Ramos (cell line): ENCODE data around the gene ZC3H10.
"Not testable (repeated sequence)": the region's sequence is repeated elsewhere in the genome, so short reads cannot be mapped to it uniquely, and the experiment has no call there.

ENCODE experiments used
- in situ Hi-C: fragments of 300-500 bp; cut with MboI; formaldehyde crosslinking; loops from one replicate; pipeline ENCODE4 v1.14.3; 2022; ENCODE audit warnings: low sequenced_read_pairs; ENCODE audit not compliant: unreplicated experiment

ZC3H10 gene

DNA sequence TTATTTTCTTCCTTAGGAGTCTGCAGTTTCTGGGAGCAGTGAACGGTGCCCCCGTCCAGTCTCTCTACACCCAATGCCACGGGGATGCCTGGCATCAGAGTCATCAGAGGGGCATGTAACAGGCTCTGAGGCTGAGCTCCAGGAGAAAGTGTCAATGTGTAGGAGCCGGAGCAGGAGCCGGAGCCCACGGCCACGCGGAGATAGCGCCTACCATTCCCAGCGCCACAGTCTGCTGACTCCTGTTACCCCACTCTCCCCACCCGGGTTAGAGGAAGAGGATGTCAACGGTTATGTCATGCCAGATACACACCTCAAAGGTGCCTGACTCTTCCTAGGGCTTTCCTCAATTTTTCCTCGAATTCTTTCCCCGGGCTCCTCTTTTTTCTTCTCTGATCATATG, 17.0 kb upstream of the ZC3H10 start:
- in situ Hi-C loops = no loop called here

DNA sequence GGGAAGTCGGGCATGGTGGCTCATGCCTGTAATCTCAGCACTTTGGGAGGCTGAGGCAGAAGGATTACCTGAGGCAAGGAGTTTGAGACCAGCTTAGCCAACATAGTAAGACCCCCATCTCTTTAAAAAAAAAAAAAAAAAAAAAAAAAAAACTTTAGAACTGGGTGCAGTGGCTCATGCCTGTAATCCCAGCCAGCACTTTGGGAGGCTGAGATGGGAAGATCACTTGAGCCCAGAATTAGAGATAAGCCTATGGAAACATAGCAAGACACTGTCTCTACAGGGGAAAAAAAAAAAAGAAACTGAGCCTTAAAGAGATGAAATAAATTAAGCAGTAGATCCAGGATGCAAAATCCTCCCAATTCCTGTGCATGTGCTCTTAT, 15.4 kb upstream of the ZC3H10 start:
- in situ Hi-C loops = no loop called here

DNA sequence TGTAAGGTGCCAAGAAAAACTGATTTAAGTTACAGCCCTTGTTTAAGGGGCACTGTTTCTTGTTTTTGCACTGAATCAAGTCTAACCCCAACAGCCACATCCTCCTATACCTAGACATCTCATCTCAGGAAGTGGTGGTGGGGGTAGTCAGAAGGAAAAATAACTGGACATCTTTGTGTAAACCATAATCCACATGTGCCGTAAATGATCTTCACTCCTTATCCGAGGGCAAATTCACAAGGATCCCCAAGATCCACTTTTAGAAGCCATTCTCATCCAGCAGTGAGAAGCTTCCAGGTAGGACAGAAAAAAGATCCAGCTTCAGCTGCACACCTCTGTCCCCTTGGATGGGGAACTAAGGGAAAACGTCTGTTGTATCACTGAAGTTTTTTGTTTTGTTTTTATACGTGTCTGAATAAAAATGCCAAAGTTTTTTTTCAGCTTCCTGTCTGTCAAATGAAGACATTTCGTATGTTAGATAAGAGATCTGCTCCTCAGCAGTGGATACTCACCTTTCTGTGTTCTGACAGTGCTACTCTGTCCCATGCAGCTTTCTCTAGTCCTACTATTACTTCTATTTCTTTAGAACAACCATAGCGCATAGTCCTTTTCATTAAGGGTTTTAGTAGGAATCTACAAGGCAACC, 14.9 kb upstream of the ZC3H10 start:
- in situ Hi-C loops = no loop called here

DNA sequence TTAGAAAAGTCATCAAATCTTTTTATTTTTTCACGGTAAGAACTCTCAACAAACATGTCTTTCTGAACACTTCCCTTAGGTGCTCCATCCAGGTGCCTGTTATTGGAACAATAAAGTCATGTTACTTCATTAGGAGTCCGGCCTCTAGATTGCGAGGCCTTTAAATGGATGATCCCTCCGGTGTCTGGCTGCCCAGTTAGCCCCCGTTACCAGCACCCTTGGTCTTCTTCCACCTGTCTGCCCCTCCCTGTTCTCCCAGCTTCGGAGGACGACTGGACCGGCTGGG, 14.3 kb upstream of the ZC3H10 start:
- in situ Hi-C loops = no loop called here

DNA sequence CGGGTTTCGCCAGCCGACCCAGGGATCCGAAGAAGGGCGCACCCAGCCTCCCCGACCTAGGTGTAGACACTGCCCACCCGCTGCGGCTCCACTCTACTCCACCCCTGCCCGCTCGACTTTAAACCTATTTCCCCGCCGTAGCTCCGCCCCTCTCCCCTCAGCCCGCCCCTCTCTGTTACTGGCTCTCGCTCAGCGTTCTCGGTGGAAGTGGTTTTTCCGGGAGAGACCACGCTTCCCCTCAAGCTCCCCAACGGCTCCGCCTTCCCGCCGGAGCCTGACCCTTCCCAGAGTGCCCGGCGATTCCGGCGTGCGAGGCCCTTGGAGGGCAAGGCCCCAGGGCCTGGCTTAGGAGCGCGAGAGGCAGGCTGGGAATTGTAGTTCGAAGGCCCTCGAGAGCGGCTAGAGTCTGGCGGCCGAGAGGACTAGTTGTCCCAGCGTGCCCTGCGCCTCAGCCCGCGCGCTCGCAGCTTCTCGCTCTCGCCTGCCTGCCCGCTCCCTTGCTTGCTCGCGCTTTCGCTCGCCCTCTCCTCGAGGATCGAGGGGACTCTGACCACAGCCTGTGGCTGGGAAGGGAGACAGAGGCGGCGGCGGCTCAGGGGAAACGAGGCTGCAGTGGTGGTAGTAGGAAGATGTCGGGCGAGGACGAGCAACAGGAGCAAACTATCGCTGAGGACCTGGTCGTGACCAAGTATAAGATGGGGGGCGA, 13.8 kb upstream of the ZC3H10 start, which contains the start of gene PA2G4:
PA2G4 (plus strand) TSS at position 451 of the 706 bp plus-strand sequence; CDS start at position 630, 179 bp downstream.
- in situ Hi-C loops = no loop called here

DNA sequence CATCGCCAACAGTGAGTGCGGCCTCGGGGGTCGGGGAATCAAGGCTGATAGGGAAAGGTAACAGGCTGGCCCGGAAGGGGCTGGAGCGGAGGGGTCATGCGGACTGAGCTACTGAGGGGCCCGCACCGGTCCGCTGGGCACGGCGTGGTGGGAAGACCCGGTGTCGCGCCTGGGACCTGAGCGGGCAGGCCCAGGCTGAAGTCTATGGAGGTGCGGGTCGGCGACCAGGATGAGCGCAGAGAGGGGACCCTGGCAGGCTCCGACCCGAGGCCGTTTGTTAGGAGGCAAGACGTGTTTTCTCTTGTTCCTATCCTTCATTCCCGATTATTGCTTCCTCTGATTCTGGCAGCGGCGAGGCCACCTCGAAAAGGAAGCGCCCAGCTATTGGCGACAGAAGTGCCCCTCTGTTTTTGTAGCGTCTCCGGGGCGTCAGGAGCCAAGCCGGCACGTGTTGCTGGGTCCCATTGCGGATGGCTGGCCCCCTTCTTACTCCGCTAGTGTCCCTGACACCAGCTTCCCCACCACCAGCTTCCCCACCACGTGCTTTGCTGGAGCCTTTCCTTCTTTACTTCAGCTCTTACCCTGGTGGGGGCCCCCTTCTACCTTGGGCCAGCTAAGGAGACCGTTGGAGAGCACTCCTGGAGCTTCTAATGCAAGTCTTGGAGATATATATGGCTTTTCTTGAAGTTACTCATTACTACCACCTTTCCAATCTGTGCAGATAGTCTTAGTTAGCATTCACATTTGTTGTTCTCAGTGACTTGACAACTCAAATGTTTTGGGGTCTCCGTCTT, 13.1 kb upstream of the ZC3H10 start:
- in situ Hi-C loops = no loop called here

DNA sequence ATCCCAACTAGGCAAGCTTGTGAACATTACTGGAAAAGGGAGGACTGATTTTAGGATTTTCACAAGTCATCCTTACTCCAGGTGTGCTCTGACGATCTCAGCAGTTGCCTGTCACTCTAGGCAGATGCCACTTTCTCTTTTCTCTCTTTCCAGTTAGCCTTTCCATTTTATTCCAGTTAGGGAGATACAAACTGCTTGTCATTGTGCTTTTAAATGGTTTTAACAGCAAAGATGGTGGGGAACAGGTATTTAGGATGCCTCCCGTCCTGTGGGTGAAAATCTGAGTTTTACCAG, 12.5 kb upstream of the ZC3H10 start:
- in situ Hi-C loops = no loop called here

DNA sequence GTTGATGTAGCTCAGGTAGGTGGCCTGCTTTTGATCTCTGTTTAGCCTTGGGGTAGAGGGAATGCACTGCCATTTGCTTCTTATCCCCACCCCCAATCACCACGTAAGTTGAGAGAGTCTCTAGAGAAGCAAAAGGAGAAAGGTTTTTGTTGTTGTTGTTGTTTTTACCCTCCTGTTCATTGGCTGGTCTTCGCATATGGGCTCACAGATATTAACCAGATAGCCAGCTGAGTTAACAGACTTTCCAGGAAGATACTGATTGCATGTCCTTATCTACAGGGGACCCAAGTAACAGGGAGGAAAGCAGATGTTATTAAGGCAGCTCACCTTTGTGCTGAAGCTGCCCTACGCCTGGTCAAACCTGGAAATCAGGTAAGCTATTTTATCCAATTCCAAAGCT, 10.8 kb upstream of the ZC3H10 start:
- in situ Hi-C loops = no loop called here

DNA sequence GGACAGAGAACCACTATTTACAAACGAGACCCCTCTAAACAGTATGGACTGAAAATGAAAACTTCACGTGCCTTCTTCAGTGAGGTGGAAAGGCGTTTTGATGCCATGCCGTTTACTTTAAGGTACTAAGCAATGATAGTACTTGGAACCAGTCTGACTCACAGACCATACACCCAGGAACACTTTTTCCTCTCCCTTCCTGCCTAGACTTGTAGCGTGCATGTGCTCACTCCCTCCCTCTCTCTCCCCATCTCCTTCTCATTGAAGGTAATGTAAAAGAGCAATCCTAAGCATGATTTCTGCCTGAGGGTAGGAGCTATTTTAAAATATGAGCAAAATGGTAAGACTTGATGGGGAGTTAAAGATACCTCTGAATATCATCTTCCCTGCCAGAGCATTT, 7.5 kb upstream of the ZC3H10 start:
- in situ Hi-C loops = no loop called here

DNA sequence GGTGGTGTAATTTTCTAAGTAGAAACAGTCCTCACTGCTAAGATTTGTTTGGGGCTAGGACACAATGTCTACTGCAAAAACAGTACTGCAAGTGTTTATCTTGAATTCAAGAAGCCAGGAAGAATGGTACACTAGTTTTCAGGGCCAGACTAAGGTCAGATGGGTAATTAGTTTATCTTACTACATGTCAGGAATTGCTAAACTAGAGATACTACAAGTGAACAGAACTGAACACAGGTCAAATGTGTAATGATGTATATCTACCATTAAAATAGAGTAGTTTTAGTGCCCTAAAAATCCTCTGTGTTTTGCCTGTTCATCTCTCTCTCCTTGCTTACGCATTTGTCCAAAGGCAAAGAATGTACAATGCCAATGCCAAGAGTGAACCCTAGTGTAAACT, 4.0 kb upstream of the ZC3H10 start:
- in situ Hi-C loops = no loop called here

DNA sequence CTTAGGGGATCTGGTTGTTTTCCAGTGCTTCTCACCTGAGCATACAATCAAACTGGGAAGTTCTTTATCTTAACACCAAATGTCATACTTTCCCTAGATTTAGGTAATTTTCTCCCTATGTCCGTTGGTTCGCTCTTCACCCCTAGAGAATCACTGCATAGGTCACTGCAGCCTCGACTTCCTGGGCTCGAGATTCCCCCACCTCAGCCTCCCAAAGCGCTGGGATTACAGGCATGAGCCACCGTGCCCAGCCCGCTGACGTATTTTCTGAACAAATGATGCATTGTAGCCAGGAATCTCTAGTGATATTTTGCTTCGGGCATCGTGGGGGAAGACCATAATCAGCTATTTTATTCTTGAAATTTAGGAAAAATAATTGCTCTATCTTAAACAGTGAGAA, 2.7 kb upstream of the ZC3H10 start:
- in situ Hi-C loops = no loop called here

DNA sequence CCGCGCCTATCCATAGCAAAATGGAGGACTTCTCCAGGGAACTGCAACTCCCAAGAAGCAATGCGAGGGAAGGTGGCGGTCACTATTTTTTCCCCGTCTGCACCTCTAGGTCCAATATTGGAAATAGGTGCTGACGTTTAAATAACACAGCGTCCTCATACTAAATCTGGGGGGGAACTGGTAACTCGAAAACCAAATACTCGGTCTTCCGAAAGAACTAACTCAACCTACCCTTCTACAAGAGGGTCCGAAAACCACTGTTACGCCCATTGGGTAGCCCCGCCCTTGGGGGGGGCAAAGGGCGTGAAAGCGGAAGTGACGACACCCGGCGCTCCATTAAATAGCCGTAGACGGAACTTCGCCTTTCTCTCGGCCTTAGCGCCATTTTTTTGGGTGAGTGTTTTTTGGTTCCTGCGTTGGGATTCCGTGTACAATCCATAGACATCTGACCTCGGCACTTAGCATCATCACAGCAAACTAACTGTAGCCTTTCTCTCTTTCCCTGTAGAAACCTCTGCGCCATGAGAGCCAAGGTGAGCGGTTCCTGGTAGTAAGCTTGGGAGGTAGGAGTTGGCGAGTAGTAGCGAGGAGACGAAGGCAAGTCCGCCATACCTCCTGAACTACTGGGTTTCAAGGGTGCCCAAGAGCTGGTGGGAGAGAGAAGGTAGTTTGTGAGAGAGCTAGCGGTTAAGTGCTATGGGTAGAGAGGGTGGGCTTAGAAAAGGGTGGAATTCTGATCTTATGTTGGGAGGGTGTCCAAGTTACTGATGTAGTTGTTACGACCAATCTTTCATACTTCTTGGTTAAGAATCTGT, 1.6 kb upstream of the ZC3H10 start, which contains the start of gene RPL41:
RPL41 (plus strand) TSS at position 367 of the 815 bp plus-strand sequence.
- in situ Hi-C loops = no loop called here

DNA sequence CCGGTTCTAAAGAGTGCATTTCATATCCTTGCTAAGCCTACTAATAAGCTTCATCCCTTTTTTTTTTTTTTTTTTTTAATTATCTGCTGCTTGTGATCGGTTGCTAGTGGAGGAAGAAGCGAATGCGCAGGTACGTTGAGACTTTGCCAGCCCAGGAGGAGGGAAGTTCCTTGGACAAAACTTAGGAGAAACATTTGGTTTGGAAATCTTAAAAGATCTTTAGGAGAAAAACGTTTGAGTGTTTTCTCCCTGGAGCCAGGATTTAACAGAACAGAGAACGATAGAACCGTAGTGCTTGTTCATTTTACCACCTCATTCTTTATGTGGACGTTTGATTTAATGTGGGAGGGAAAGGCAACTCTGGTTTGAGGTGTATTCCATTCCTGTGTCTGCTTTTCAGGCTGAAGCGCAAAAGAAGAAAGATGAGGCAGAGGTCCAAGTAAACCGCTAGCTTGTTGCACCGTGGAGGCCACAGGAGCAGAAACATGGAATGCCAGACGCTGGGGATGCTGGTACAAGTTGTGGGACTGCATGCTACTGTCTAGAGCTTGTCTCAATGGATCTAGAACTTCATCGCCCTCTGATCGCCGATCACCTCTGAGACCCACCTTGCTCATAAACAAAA, 872 bp upstream of the ZC3H10 start:
- in situ Hi-C loops = not testable (repeated sequence)

DNA sequence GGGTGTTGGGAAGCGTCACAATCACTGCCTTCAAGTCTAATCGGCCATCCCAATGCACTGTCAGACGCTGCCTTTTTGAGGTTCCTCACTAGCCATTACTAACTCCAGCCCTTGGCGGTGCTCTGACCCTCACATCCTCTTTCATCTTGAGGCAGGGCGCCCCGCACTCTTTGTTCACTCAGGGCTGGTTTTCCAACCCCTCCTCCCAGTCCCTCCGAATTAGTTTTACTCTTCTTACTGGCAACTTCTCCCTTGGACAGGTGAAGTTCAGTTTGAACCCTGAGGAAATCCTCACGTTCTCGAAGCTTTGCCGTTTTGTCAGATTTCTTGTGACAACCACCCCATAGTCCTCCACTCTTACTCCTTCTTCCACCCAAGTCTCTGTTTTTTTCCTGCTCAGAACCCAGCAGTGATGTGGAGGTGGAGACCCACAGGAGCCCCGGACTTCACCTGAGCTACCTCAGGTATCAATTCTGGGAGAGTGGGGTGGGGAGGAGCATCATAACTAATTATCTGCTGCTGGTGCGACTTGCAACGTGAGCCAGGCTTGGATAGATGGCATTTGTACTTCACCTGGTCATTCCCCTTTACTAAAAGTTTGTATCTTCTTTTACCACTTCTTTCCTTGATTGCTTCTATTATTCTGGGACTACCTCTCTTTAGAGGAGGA, 757 bp downstream of the ZC3H10 start:
- in situ Hi-C loops = no loop called here

DNA sequence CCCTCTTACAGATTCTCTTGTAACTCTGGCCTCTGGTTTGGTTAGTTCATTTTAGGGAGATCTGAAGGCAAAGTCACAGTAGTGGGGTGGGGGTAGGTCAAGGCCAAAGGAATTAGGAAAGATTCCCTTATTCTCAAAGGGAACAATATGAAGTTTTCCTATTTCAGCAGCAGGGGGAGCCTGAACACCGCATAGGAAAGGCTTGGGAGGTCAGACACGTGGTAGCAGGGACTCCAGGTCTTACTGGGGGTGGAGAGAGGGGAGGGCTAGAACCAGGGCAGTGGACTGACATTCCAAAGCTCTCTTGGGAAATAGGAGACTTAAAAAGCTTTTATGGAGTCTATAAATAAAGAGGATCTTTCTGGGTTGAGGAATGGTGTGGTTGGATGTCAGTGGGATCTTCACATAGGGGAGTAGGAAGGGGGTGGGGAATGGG, 1.3 kb downstream of the ZC3H10 start:
- in situ Hi-C loops = no loop called here

DNA sequence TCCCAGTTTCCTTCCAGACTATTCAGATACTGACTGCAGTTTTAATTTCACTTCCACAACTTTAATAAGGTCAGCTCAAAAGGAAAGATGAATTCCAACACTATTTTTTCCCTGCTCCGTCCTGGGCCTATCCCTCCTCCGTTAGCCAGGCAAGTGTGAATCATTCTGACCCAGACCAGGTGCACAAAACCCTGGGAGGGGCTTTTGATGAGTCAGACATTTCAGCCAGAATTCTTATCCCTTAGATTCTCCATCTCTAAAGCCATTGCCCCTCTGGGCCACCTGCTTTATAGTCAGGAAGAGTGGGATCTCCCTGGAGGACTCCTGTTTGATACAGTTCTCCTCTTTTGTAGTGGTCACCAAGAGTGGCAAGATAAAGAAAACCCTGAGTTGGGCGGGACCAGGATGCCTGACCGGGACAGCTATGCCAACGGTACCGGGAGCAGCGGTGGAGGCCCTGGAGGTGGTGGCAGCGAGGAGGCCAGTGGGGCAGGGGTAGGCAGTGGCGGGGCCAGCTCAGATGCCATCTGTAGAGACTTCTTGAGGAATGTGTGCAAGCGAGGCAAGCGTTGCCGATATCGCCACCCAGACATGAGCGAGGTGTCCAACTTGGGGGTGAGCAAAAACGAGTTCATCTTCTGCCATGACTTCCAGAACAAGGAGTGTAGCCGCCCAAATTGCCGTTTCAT, 2.2 kb downstream of the ZC3H10 start:
- in situ Hi-C loops = loop anchor here (10.0 kb wide), 1 partner anchor 344 kb away; the partner anchor contains the start of gene SPRYD4

DNA sequence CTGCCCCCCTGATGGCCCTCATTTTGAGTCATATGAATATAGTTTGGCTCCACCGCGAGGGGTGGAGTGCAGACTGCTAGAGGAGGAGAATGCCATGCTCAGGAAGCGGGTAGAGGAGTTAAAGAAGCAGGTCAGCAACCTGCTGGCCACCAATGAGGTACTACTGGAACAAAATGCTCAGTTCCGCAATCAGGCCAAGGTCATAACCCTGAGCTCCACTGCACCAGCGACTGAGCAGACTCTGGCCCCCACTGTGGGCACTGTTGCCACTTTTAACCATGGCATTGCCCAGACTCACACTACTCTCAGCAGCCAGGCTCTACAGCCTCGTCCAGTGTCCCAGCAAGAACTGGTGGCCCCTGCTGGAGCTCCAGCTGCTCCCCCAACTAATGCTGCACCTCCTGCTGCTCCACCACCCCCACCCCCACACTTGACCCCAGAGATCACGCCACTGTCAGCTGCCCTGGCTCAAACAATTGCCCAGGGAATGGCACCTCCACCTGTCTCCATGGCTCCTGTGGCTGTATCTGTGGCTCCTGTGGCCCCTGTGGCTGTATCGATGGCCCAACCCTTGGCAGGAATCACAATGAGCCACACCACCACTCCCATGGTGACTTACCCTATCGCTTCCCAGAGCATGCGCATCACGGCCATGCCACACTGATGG, 3.3 kb downstream of the ZC3H10 start:
- in situ Hi-C loops = loop anchor here (10.0 kb wide), 1 partner anchor 343 kb away; the partner anchor contains the start of gene SPRYD4

DNA sequence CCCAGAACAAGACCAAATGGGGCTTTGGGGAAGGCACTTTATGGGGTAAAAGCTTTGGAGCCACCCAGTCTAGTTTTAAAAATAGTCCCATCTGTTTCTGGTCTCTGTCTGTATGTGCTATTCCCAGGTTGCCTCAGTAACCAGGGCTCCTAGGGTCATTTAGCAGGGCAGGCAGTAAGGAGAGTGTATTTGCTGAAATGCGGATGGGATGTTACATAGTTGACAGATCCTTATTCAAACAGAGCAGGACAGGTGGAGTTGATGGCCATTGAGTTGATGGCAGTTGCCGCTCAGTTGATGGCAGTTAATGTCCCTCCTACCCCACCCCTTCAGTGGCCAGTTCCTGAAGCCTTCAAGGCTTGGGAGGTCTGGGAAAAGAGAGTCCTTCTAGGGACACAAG, 4.6 kb downstream of the ZC3H10 start:
- in situ Hi-C loops = loop anchor here (10.0 kb wide), 1 partner anchor 342 kb away; the partner anchor contains the start of gene SPRYD4
